Kidney (tissue), 22 donors: ENCODE data around the gene TRNT1. TPM values are rescaled to one million over a fixed set of nuclear protein-coding genes. Genes with fewer than 3 reads are reported as not detected.

Experiments
- DNase-seq, 5 donors: peaks; one replicate each; pipeline ENCODE4 v3.0.0-alpha.2; 2013 to 2020
- FAIRE-seq: peaks from 2 replicates; lab custom pipeline; 2012; peaks lifted over from hg19 to GRCh38; lab: Jason Lieb, UNC
- H3K27ac ChIP-seq, 2 donors: one replicate each; pipeline ENCODE4 v1.7.0; 2013; ENCODE audit warnings: low read depth in 2 of 2, low read length in 2 of 2, inconsistent platforms in 1 of 2
- H3K27me3 ChIP-seq: one replicate; pipeline ENCODE4 v1.7.1; 2013; ENCODE audit warnings: low read length, inconsistent platforms; ENCODE audit not compliant: control insufficient read depth, insufficient read depth
- H3K36me3 ChIP-seq, 3 donors: one replicate each; pipeline versions ENCODE4 v1.7.0 to v1.7.1; 2013; ENCODE audit warnings: low read length in 3 of 3, control low read depth in 1 of 3, inconsistent platforms in 1 of 3; ENCODE audit not compliant: insufficient read depth in 3 of 3, control insufficient read depth in 2 of 3
- H3K4me1 ChIP-seq, 3 donors: one replicate each; pipeline versions ENCODE4 v1.7.0 to v1.7.1; 2013; ENCODE audit warnings: low read length in 3 of 3, inconsistent platforms in 1 of 3, low read depth in 1 of 3; ENCODE audit not compliant: control insufficient read depth in 2 of 3, insufficient read depth in 2 of 3
- H3K4me3 ChIP-seq, 3 donors: one replicate each; pipeline versions ENCODE4 v1.7.0 to v1.8.1; 2013; ENCODE audit warnings: low read length in 3 of 3, control low read depth in 1 of 3, inconsistent platforms in 1 of 3
- H3K9ac ChIP-seq, 3 donors: one replicate each; pipeline versions ENCODE4 v1.7.0 to v1.7.1; 2013; ENCODE audit warnings: low read length in 3 of 3, control low read depth in 1 of 3, inconsistent platforms in 1 of 3
- H3K9me3 ChIP-seq, 3 donors: one replicate each; pipeline versions ENCODE4 v1.7.0 to v1.7.1; 2013; ENCODE audit warnings: low read length in 3 of 3, control low read depth in 1 of 3, inconsistent platforms in 1 of 3; ENCODE audit not compliant: control insufficient read depth in 2 of 3, insufficient read depth in 1 of 3
- CTCF ChIP-seq: IDR thresholded peaks from 3 replicates; pipeline ENCODE4 v1.5.1; 2012; ENCODE audit warnings: mild to moderate bottlenecking, moderate library complexity, borderline replicate concordance; ENCODE audit not compliant: insufficient read depth; ENCODE audit errors: extremely low read depth
- intact Hi-C: fragments of 100-400 bp; cut with DNase I; formaldehyde crosslinking; loops from one replicate; pipeline ENCODE4 v1.11.1; 2022
- long read RNA-seq, 10 donors: library from polyadenylated mRNA in 1 of 10; unstranded in 1 of 10; transcript quantifications; one replicate each; pipeline ENCODE4 v2.0.0 and lab custom pipeline, GENCODE V29; 2021 to 2026
- polyA plus RNA-seq: library from polyadenylated mRNA; stranded (reverse); fragments of 350-450 nt; fragmentation: Illumina TruSeq; extraction: RNeasy Lipid Tissue Mini Kit (QIAGEN cat#74804); gene quantifications from one replicate; pipeline ENCODE4 v1.2.3, GENCODE V29; 2014; ENCODE audit warnings: low read depth, low replicate concordance; ENCODE audit not compliant: insufficient read depth
- total RNA-seq: library from RNA; stranded (reverse); fragmentation: NEBNext Ultra II Directional; extraction: Animal tissue kit (Norgen Biotek cat#: 25700); gene quantifications from one replicate; pipeline ENCODE4 v1.2.1, GENCODE V29; 2021
- donor health status: control.
- donor health status: control.
- donor health status: control.
- donor health status: control.
- donor health status: control.
- donor health status: DM: yes; HTN: yes; CAD: no.
- donor health status: Normal renal cell carcinoma (clear cell type).

TRNT1 gene
- total RNA-seq (27.3 TPM), polyA plus RNA-seq (17.5 TPM)
- long read RNA-seq, donor 1, partial matches to known transcripts, result 0 of 2 reads
- long read RNA-seq, donor 1, other reads (novel, unspliced or antisense), result 0 of 2 reads
- long read RNA-seq, donor 2, partial matches to known transcripts, result 0 of 24 reads
- long read RNA-seq, donor 2, other reads (novel, unspliced or antisense), result 18 of 24 reads
- long read RNA-seq, donor 3, partial matches to known transcripts, result 14 of 40 reads
- long read RNA-seq, donor 3, other reads (novel, unspliced or antisense), result 20 of 40 reads
- long read RNA-seq, donor 4, partial matches to known transcripts, result 7 of 35 reads
- long read RNA-seq, donor 4, other reads (novel, unspliced or antisense), result 21 of 35 reads
- long read RNA-seq, donor 5, partial matches to known transcripts, result 0 of 1 reads
- long read RNA-seq, donor 5, other reads (novel, unspliced or antisense), result 0 of 1 reads
- long read RNA-seq, donor 6, partial matches to known transcripts, result 34 of 82 reads
- long read RNA-seq, donor 6, other reads (novel, unspliced or antisense), result 43 of 82 reads
- long read RNA-seq, donor 7, transcript TRNT1-201 (8 exons, 2,276 nt), result major isoform, 20 of 30 reads
- long read RNA-seq, donor 7, partial matches to known transcripts, result 2 of 30 reads
- long read RNA-seq, donor 7, other reads (novel, unspliced or antisense), result 7 of 30 reads
- long read RNA-seq, donor 8, partial matches to known transcripts, result 17 of 44 reads
- long read RNA-seq, donor 8, other reads (novel, unspliced or antisense), result 24 of 44 reads
- long read RNA-seq, donor 9, partial matches to known transcripts, result 9 of 14 reads
- long read RNA-seq, donor 9, other reads (novel, unspliced or antisense), result 0 of 14 reads
- long read RNA-seq, donor 10, partial matches to known transcripts, result 0 of 6 reads
- long read RNA-seq, donor 10, other reads (novel, unspliced or antisense), result 0 of 6 reads

GRCh38 chr3:3126477-3127431 lies at the start of gene TRNT1:
TRNT1 (plus strand) TSS chr3:3126940; CDS start chr3:3129041, 2,101 bp downstream.
- H3K4me1 ChIP-seq, result peaks cover 0 to 8% (median 3%) of the 10 kb centered on the region in 3 donors
- peak within 1 kb of the TSS; percentile 83 to 92 (median 87) for H3K4me3 ChIP-seq
- DNase-seq (peak; percentile 96 to 99 (median 97)), FAIRE-seq (no peak)
- H3K36me3 ChIP-seq, result peaks cover 4 to 9% (median 9%) of the 10 kb centered on the region in 3 donors
- no peaks in the 10 kb centered on the region for H3K27me3 ChIP-seq
- TF ChIP-seq CTCF, result no peak
- H3K9me3 ChIP-seq, result no peaks in the 10 kb centered on the region
- peak within 1 kb of the TSS; percentile 94 to 96 for H3K27ac ChIP-seq
- H3K9ac ChIP-seq, result peak within 1 kb of the TSS; percentile 81 to 89 (median 87)
- intact Hi-C loops, result no loop called here

DNA sequence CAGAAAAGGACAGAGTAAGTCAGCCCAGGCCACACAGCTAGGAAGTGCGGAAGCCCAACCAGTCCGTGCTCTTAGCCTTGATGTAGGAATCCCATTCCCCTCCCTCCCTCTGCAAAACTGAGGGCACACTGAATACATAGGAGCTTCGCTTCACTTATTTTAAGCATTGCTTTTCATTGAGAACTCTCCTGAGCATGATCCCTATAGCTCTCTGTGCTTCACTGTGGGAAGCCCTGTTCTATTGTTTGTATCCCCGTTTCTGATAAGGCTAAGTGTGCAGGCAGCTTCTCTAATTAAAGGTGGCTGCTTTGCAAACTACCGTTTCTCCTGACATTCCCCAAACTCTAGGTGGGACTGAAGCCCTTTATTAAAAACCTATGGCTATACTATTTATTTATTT lies 46.4 kb upstream of the TRNT1 start:
- FAIRE-seq (no peak), DNase-seq (no peak)
- Histone ChIP-seq H3K36me3 (no peaks in the 10 kb centered on the region), H3K9ac (no peak overlapping the region), H3K4me3 (no peak overlapping the region), H3K4me1 (no peaks in the 10 kb centered on the region), H3K27me3 (no peaks in the 10 kb centered on the region), H3K9me3 (no peaks in the 10 kb centered on the region), H3K27ac (no peak overlapping the region)
- no peak for TF ChIP-seq CTCF
- intact Hi-C loops, result no loop called here

DNA sequence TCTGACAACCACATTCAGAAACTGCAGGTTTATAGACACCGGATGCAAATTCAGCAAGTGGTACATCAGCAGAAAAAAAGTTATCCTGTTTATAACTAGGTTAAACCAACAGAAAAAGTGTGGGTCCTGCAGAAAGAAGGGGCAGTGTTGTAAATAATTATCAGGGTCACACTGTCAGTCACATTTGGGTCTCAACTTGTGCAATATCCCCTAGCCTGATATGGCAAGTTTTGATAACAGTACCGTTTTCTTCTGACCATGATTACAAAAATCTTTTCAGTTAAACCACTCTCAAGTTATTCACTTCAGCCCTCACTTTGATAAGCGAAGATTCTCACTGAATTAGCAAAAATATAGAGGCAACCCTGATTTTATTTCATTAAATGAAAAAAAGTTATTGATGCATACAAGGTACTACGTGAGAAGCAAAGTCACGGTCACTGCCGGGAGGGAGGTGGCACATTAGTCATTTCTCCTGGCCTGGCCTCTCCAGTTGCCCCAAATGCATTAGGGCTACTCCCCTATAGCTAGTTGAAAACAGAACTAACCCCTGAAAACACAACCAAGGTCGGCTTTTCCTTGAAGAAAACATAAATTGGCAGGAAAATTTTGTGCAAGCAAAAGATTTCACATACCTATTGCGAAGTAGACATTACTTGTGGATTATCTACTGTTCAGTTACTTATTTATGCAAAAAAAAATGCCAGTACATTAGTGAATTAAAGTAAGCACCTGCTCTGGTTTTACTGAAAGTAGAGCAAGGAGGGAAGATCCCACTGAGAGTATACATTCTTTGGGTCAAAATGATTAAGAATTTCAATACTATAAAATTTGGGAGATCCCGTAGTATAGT lies 45.1 kb upstream of the TRNT1 start:
- no peaks in the 10 kb centered on the region for H3K4me1 ChIP-seq
- no peaks in the 10 kb centered on the region for H3K9me3 ChIP-seq
- no peaks in the 10 kb centered on the region for H3K27me3 ChIP-seq
- H3K36me3 ChIP-seq, result no peaks in the 10 kb centered on the region
- FAIRE-seq (no peak), DNase-seq (no peak)
- intact Hi-C loops, result no loop called here
- no peak overlapping the region for H3K9ac ChIP-seq
- no peak for TF ChIP-seq CTCF
- no peak overlapping the region for H3K27ac ChIP-seq
- no peak overlapping the region for H3K4me3 ChIP-seq
